ENCODE data around the gene MGAT4A.
A peak's percentile ranks its signal among the peaks of the same experiment; 100 is the strongest.

The MGAT4A gene

GRCh38 chr2:98701230-98701629, 29.7 kb downstream of the MGAT4A start:
- no peak for DNase-seq

GRCh38 chr2:98698896-98699295, 32.0 kb downstream of the MGAT4A start:
- DNase-seq = no peak

GRCh38 chr2:98697651-98698337, 33.1 kb downstream of the MGAT4A start:
- no peak for DNase-seq

- no peak for DNase-seq
Observed at GRCh38 chr2:98696200-98696599, 34.7 kb downstream of the MGAT4A start.

- DNase-seq = no peak
Observed at GRCh38 chr2:98695255-98695654, 35.7 kb downstream of the MGAT4A start.

- peak; percentile 10 for DNase-seq
Observed at GRCh38 chr2:98693477-98693876, 37.5 kb downstream of the MGAT4A start.

GRCh38 chr2:98692090-98693054, 38.6 kb downstream of the MGAT4A start:
- peak; percentile 65 for DNase-seq

- DNase-seq = peak; percentile 29
Observed at GRCh38 chr2:98691303-98691702, 39.6 kb downstream of the MGAT4A start.

- DNase-seq = no peak
Observed at GRCh38 chr2:98685930-98686887, 44.7 kb downstream of the MGAT4A start.

- DNase-seq = no peak
Observed at GRCh38 chr2:98683728-98684127, 47.2 kb downstream of the MGAT4A start.

GRCh38 chr2:98676742-98677141, 54.2 kb downstream of the MGAT4A start:
- DNase-seq = no peak

GRCh38 chr2:98674233-98674964, 56.5 kb downstream of the MGAT4A start:
- DNase-seq = no peak

- DNase-seq = no peak
Observed at GRCh38 chr2:98669675-98670074, 61.3 kb downstream of the MGAT4A start.

- DNase-seq = no peak
Observed at GRCh38 chr2:98665677-98666076, 65.3 kb downstream of the MGAT4A start.

- DNase-seq = peak; percentile 76
Observed at GRCh38 chr2:98664323-98664722, 66.6 kb downstream of the MGAT4A start.

GRCh38 chr2:98663511-98664090, 67.3 kb downstream of the MGAT4A start:
- peak; percentile 57 for DNase-seq

GRCh38 chr2:98659491-98659840, 71.5 kb downstream of the MGAT4A start:
- DNase-seq = peak; percentile 26

GRCh38 chr2:98658816-98659490, 72.0 kb downstream of the MGAT4A start:
- DNase-seq = peak; percentile 50

- DNase-seq = peak; percentile 39
Observed at GRCh38 chr2:98656800-98657199, 74.1 kb downstream of the MGAT4A start.

- peak; percentile 14 for DNase-seq
Observed at GRCh38 chr2:98654699-98655495, 76.0 kb downstream of the MGAT4A start.
